ENCODE data around the gene JMJD1C.

DNA sequence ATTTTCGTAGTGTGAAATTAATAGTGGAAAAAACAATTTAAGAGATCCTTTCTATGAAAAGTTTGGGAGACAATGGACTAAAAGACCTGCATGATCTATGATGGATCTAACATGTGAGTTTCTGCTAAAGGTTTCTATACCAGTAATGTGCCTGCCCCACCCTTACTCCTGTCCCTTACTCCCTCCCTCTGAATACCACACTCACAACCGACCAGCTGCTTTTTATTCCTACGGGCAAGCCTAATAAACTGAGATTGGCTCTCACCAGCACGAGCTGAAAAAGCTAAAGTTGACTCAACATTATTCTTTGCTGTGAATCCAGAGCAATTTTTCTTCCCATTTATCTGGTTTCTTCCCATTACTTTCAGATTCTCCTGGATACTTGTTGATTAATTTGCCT is 37.6 kb upstream of the JMJD1C start:
- TF ChIP-seq EZH2phosphoT487 (IDR thresholded peaks at IDR 0.05; ENCODE audit: borderline replicate concordance, low read depth, low read length) = no peak
- TF ChIP-seq, protein P1, sequence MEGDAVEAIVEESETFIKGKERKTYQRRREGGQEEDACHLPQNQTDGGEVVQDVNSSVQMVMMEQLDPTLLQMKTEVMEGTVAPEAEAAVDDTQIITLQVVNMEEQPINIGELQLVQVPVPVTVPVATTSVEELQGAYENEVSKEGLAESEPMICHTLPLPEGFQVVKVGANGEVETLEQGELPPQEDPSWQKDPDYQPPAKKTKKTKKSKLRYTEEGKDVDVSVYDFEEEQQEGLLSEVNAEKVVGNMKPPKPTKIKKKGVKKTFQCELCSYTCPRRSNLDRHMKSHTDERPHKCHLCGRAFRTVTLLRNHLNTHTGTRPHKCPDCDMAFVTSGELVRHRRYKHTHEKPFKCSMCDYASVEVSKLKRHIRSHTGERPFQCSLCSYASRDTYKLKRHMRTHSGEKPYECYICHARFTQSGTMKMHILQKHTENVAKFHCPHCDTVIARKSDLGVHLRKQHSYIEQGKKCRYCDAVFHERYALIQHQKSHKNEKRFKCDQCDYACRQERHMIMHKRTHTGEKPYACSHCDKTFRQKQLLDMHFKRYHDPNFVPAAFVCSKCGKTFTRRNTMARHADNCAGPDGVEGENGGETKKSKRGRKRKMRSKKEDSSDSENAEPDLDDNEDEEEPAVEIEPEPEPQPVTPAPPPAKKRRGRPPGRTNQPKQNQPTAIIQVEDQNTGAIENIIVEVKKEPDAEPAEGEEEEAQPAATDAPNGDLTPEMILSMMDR (conservative IDR thresholded peaks at IDR 0.05; ENCODE audit: low read length) = no peak
